ENCODE results near the gene CTSC. TPM values are rescaled to one million over a fixed set of nuclear protein-coding genes. Genes with fewer than 3 reads are reported as not detected.

CTSC gene
- polyA plus RNA-seq, 1 of the 3 experiments (the other 2 are of a cell fraction): 104 TPM

- Histone ChIP-seq H2AFZ (ENCODE audit: low read depth) (no peak overlapping the region), H3K27ac (ENCODE audit: low read depth in 2 of 2, low read length in 1 of 2) (no peak overlapping the region)
- POLR2A ChIA-PET: no interaction called here
These were observed 17.4 kb upstream of the CTSC start for GRCh38 chr11:88354912-88355311.

DNA sequence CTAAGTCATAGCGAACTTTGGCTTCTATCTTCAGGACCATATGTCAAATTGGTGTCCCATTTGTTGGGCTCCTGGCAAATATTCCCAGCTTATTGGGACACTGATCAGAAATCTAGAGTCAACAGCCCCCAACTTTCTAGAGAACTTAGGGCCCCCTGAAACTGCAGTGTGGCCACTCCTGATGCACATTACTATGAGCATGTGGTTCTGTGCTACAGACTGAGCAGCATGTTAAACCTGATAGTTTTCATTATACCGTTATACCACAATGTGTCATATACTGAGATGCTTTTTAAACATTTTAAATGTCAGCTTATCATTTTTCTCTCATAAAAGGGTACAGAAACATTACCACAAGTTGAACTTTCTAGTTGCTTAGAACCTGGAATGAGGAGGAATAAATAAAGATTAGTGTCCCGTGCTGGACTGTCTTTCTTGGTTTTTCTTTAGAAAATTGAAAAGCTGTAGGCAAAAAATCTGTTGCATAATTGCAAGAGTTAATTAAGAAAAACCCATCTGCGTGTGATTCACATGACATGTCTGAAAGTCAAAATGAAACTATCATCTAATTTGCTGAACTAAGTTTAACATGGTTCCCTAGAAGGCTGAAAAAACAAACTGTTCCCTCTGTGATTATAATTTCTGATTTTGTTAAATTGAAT lies 16.4 kb upstream of the CTSC start:
- H2AFZ ChIP-seq (ENCODE audit: low read depth): no peak overlapping the region
- no peaks in the 10 kb centered on the region for H3K36me3 ChIP-seq (replicated peaks in 1 of 2; ENCODE audit: control insufficient read depth in 1 of 2, insufficient read depth in 2 of 2, low read length in 1 of 2)
- no peak overlapping the region for H3K27ac ChIP-seq (ENCODE audit: low read depth in 2 of 2, low read length in 1 of 2)
- H3K9ac ChIP-seq: no peak overlapping the region
- CTCF ChIA-PET: no interaction called here
- H4K20me1 ChIP-seq (ENCODE audit: insufficient read depth): no peaks in the 10 kb centered on the region
- no peaks in the 10 kb centered on the region for H3K9me3 ChIP-seq
- 62% methylated on average over 4 of the region's 4 CpGs for WGBS (ENCODE audit: low lambda C conversion rate)
- no peak overlapping the region for H3K4me2 ChIP-seq
- DNase-seq: no peak
- no peaks in the 10 kb centered on the region for H3K79me2 ChIP-seq (ENCODE audit: insufficient read depth)
- H3K4me1 ChIP-seq (ENCODE audit: control insufficient read depth in 1 of 2, insufficient read depth in 2 of 2, low read depth in 1 of 2, low read length in 1 of 2): no peaks in the 10 kb centered on the region; a peak in 2 of 4 replicates
- H3K27me3 ChIP-seq (ENCODE audit: insufficient read depth): no peaks in the 10 kb centered on the region
- no peak overlapping the region for H3K4me3 ChIP-seq (ENCODE audit: low read depth in 2 of 2, low read length in 1 of 2)
- H3K9me2 ChIP-seq: no peaks in the 10 kb centered on the region
- H3F3A ChIP-seq (replicated peaks; ENCODE audit: insufficient read depth): peaks cover 11% of the 10 kb centered on the region
- POLR2A ChIA-PET: no interaction called here
- TF ChIP-seq MAX (IDR thresholded peaks at IDR 0.05; ENCODE audit: low read depth): no peak
- TF ChIP-seq, protein P1, sequence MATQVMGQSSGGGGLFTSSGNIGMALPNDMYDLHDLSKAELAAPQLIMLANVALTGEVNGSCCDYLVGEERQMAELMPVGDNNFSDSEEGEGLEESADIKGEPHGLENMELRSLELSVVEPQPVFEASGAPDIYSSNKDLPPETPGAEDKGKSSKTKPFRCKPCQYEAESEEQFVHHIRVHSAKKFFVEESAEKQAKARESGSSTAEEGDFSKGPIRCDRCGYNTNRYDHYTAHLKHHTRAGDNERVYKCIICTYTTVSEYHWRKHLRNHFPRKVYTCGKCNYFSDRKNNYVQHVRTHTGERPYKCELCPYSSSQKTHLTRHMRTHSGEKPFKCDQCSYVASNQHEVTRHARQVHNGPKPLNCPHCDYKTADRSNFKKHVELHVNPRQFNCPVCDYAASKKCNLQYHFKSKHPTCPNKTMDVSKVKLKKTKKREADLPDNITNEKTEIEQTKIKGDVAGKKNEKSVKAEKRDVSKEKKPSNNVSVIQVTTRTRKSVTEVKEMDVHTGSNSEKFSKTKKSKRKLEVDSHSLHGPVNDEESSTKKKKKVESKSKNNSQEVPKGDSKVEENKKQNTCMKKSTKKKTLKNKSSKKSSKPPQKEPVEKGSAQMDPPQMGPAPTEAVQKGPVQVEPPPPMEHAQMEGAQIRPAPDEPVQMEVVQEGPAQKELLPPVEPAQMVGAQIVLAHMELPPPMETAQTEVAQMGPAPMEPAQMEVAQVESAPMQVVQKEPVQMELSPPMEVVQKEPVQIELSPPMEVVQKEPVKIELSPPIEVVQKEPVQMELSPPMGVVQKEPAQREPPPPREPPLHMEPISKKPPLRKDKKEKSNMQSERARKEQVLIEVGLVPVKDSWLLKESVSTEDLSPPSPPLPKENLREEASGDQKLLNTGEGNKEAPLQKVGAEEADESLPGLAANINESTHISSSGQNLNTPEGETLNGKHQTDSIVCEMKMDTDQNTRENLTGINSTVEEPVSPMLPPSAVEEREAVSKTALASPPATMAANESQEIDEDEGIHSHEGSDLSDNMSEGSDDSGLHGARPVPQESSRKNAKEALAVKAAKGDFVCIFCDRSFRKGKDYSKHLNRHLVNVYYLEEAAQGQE (IDR thresholded peaks at IDR 0.05; ENCODE audit: low read depth, low read length): no peak
- TF ChIP-seq RFX5 (IDR thresholded peaks at IDR 0.05; ENCODE audit: low read length): no peak
- no peak for TF ChIP-seq JUND (IDR thresholded peaks at IDR 0.05)
- TF ChIP-seq GABPA (IDR thresholded peaks at IDR 0.05; ENCODE audit: low read depth): no peak
- TF ChIP-seq CHD2 (IDR thresholded peaks at IDR 0.05; ENCODE audit: low read length, partially characterized antibody): no peak
- TF ChIP-seq, protein P2, sequence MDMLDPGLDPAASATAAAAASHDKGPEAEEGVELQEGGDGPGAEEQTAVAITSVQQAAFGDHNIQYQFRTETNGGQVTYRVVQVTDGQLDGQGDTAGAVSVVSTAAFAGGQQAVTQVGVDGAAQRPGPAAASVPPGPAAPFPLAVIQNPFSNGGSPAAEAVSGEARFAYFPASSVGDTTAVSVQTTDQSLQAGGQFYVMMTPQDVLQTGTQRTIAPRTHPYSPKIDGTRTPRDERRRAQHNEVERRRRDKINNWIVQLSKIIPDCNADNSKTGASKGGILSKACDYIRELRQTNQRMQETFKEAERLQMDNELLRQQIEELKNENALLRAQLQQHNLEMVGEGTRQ (IDR thresholded peaks at IDR 0.05; ENCODE audit: borderline replicate concordance, low read depth, low read length): no peak
- TF ChIP-seq GATA2 (CRISPR knock-in tag; IDR thresholded peaks at IDR 0.05): no peak
- TF ChIP-seq, protein P3, sequence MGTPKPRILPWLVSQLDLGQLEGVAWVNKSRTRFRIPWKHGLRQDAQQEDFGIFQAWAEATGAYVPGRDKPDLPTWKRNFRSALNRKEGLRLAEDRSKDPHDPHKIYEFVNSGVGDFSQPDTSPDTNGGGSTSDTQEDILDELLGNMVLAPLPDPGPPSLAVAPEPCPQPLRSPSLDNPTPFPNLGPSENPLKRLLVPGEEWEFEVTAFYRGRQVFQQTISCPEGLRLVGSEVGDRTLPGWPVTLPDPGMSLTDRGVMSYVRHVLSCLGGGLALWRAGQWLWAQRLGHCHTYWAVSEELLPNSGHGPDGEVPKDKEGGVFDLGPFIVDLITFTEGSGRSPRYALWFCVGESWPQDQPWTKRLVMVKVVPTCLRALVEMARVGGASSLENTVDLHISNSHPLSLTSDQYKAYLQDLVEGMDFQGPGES (IDR thresholded peaks at IDR 0.05; ENCODE audit: low read depth, low read length): no peak
- TF ChIP-seq ZBTB33 (IDR thresholded peaks at IDR 0.05; ENCODE audit: borderline replicate concordance, low read depth): no peak
- no peak for TF ChIP-seq TEAD4 (IDR thresholded peaks at IDR 0.05; ENCODE audit: borderline replicate concordance, insufficient read depth)

More at GRCh38 chr11:88354912-88355311, 17.4 kb upstream of the CTSC start:
- TF ChIP-seq FOSL2 (IDR thresholded peaks at IDR 0.05; ENCODE audit: borderline replicate concordance, low read depth) (no peak), SIN3A (IDR thresholded peaks at IDR 0.05; ENCODE audit: borderline replicate concordance, low read depth, low read length) (no peak), PBX3 (IDR thresholded peaks at IDR 0.05) (no peak)
- H3K4me1 ChIP-seq (ENCODE audit: control insufficient read depth in 1 of 2, insufficient read depth in 2 of 2, low read depth in 1 of 2, low read length in 1 of 2): peaks cover 0 to 4% of the 10 kb centered on the region in 2 experiments; a peak in 2 of 4 replicates
- H3K9ac ChIP-seq: no peak overlapping the region
- no peaks in the 10 kb centered on the region for H3K9me3 ChIP-seq
- H3K4me2 ChIP-seq: no peak overlapping the region
- H3K4me3 ChIP-seq (ENCODE audit: low read depth in 2 of 2, low read length in 1 of 2): no peak overlapping the region
- H3K27me3 ChIP-seq (ENCODE audit: insufficient read depth): no peaks in the 10 kb centered on the region
- no peaks in the 10 kb centered on the region for H3K79me2 ChIP-seq (ENCODE audit: insufficient read depth)
- no peak for DNase-seq
- CTCF ChIA-PET: no interaction called here
- H3K9me2 ChIP-seq: no peaks in the 10 kb centered on the region
- H3K36me3 ChIP-seq (replicated peaks in 1 of 2; ENCODE audit: control insufficient read depth in 1 of 2, insufficient read depth in 2 of 2, low read length in 1 of 2): no peaks in the 10 kb centered on the region
- WGBS (ENCODE audit: low lambda C conversion rate): 90% methylated on average over 2 of the region's 2 CpGs
- no peaks in the 10 kb centered on the region for H4K20me1 ChIP-seq (ENCODE audit: insufficient read depth)
- H3F3A ChIP-seq (replicated peaks; ENCODE audit: insufficient read depth): peaks cover 11% of the 10 kb centered on the region
